Measurements from ENCODE around the gene AFMID.

The AFMID gene

GRCh38 chr17:78180508-78180907 lies 6.7 kb upstream of the AFMID start:
- no peak for DNase-seq

GRCh38 chr17:78182504-78182903 lies 4.7 kb upstream of the AFMID start:
- DNase-seq: no peak

- DNase-seq: no peak
Measured at GRCh38 chr17:78183916-78184315, 3.2 kb upstream of the AFMID start.

- no peak for DNase-seq
Measured at GRCh38 chr17:78184351-78184750, 2.8 kb upstream of the AFMID start.

- no peak for DNase-seq
Measured at GRCh38 chr17:78184868-78185267, 2.3 kb upstream of the AFMID start.

- no peak for DNase-seq
Measured at GRCh38 chr17:78185981-78186691, 1.0 kb upstream of the AFMID start.

GRCh38 chr17:78196716-78197115 lies 9.6 kb downstream of the AFMID start:
- DNase-seq: no peak

GRCh38 chr17:78197147-78197832 lies 10.1 kb downstream of the AFMID start:
- no peak for DNase-seq

- DNase-seq: no peak
Measured at GRCh38 chr17:78200451-78200850, 13.3 kb downstream of the AFMID start.

GRCh38 chr17:78202666-78203065 lies 15.5 kb downstream of the AFMID start:
- DNase-seq: no peak

- DNase-seq: no peak
Measured at GRCh38 chr17:78204387-78205123, 17.4 kb downstream of the AFMID start.

- DNase-seq: no peak
Measured at GRCh38 chr17:78205124-78205775, 18.1 kb downstream of the AFMID start.

- DNase-seq: no peak
Measured at GRCh38 chr17:78206298-78206697, 19.1 kb downstream of the AFMID start.

GRCh38 chr17:78208486-78208885 lies 21.3 kb downstream of the AFMID start:
- no peak for DNase-seq

- DNase-seq: no peak
Measured at GRCh38 chr17:78210111-78210510, 22.9 kb downstream of the AFMID start.

- DNase-seq: no peak
Measured at GRCh38 chr17:78211032-78211431, 23.9 kb downstream of the AFMID start.

- peak; percentile 70 to 90 (median 87) for DNase-seq
Measured at GRCh38 chr17:78214016-78214705, 27.0 kb downstream of the AFMID start, which contains the start of gene BIRC5. Gene BIRC5, plus strand, starts transcription at chr17:78214253. Its CDS starts 64 bp downstream, at chr17:78214317.

GRCh38 chr17:78214706-78215061 lies 27.5 kb downstream of the AFMID start:
- DNase-seq: no peak

- DNase-seq: no peak
Measured at GRCh38 chr17:78219396-78220150, 32.4 kb downstream of the AFMID start.

- DNase-seq: no peak
Measured at GRCh38 chr17:78223061-78223460, 35.9 kb downstream of the AFMID start.

- no peak for DNase-seq
Measured at GRCh38 chr17:78223765-78224164, 36.6 kb downstream of the AFMID start.

Data from stimulated activated naive CD4-positive, alpha-beta T cell (primary cell).